ENCODE measurements around the gene UGT1A10. TPM values are rescaled to one million over a fixed set of nuclear protein-coding genes. Genes with fewer than 3 reads are reported as not detected.

UGT1A10 gene
- total RNA-seq, 2 donors from 2014 or later: 0.41 TPM; not detected in 1

DNA sequence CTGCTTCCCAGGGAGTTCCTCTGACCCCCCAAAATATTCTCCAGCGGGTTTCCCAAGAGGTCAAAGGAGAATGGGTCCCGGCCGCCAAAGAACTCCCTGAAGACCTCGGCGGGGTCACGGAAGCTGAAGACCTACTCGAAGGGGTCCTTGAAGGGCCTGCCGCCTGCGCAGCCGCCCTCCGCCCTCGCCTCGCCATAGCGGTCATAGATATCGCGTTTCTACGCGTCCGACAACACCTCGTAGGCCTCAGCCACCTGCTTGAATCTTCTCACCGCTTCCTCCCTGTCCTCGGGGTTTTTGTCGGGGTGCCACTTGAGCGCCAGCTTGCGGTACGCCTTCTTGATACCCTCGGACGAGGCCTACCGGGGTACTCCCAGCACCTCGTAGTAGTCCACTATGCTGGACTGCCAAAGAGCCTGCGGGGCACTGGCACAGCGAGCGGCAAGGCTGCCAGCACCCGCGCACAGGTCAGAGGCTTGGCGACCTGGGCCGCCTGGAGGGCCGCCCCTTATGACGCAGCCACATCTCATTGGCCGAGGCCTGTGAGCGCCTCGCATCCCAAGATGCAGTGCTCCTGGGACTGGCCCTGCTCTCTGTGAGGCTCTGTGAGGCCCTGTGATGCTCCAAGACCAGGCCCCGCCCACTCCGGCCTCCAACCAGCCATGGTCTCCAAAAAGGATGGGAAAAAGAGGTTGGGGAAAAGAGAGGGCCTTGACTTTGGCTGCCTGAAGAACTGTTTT, 118.8 kb downstream of the UGT1A10 start:
- DNase-seq (ENCODE audit: low spot score): no peak
- ATAC-seq (ENCODE audit: insufficient number of reproducible peaks, low FRiP score, low read depth): no peak
- no peaks in the 10 kb centered on the region for H3K27me3 ChIP-seq (replicated peaks; ENCODE audit: insufficient read depth)
- no peaks in the 10 kb centered on the region for H3K36me3 ChIP-seq
- no peaks in the 10 kb centered on the region for H3K9me3 ChIP-seq
- TF ChIP-seq, protein P1, sequence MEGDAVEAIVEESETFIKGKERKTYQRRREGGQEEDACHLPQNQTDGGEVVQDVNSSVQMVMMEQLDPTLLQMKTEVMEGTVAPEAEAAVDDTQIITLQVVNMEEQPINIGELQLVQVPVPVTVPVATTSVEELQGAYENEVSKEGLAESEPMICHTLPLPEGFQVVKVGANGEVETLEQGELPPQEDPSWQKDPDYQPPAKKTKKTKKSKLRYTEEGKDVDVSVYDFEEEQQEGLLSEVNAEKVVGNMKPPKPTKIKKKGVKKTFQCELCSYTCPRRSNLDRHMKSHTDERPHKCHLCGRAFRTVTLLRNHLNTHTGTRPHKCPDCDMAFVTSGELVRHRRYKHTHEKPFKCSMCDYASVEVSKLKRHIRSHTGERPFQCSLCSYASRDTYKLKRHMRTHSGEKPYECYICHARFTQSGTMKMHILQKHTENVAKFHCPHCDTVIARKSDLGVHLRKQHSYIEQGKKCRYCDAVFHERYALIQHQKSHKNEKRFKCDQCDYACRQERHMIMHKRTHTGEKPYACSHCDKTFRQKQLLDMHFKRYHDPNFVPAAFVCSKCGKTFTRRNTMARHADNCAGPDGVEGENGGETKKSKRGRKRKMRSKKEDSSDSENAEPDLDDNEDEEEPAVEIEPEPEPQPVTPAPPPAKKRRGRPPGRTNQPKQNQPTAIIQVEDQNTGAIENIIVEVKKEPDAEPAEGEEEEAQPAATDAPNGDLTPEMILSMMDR (IDR thresholded peaks at IDR 0.05): no peak
- H3K27ac ChIP-seq: no peak overlapping the region
- H3K4me1 ChIP-seq (ENCODE audit: control insufficient read depth in 1 of 2, low read depth in 2 of 2): no peaks in the 10 kb centered on the region
- H3K4me3 ChIP-seq: no peak overlapping the region

DNA sequence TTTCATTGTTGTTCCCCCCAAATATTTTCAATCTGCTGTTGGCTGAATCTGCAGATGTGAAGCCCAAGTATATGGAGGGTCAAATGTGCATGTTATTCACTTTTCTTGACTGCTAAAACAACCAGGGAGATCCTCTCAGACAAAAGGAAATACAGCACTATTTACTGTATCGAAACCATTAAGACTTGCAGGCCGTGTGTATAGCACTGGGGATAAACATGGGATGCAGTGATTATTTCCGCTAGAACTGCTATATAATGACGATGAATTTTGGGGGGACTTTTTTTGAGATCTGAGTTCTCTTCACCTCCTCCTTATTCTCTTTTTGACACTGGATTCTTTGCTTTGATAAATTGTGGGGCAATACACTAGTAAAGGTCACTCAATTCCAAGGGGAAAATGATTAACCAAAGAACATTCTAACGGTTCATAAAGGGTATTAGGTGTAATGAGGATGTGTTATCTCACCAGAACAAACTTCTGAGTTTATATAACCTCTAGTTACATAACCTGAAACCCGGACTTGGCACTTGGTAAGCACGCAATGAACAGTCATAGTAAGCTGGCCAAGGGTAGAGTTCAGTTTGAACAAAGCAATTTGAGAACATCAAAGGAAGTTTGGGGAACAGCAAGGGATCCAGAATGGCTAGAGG, 120.3 kb downstream of the UGT1A10 start:
- Histone ChIP-seq H3K27me3 (replicated peaks; ENCODE audit: insufficient read depth) (no peaks in the 10 kb centered on the region), H3K27ac (no peak overlapping the region), H3K9me3 (no peaks in the 10 kb centered on the region), H3K36me3 (no peaks in the 10 kb centered on the region), H3K4me1 (ENCODE audit: control insufficient read depth in 1 of 2, low read depth in 2 of 2) (no peaks in the 10 kb centered on the region), H3K4me3 (no peak overlapping the region)
- ATAC-seq (ENCODE audit: insufficient number of reproducible peaks, low FRiP score, low read depth): no peak
- DNase-seq (ENCODE audit: low spot score): no peak
- TF ChIP-seq, protein P1 (IDR thresholded peaks at IDR 0.05): no peak

DNA sequence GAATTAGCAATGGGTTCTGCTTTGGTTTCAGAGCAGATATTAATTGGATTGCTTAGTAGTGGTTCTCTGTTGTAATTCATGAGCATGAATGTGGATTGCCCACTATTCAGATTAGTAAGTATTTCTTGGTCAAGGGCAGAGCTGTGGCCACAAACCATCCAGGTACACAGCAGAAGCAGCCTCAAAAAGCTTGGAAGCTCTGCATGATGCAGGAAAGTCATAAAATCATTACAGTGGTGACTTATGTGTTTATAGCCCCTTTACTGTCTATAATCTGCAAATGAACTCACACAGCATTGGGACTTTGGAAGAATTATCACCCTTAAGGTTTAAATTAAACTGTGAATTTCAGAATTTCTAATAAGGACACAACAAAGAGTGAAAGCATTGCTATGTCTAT, 121.9 kb downstream of the UGT1A10 start:
- ATAC-seq (ENCODE audit: insufficient number of reproducible peaks, low FRiP score, low read depth): no peak
- no peaks in the 10 kb centered on the region for H3K36me3 ChIP-seq
- no peak overlapping the region for H3K27ac ChIP-seq
- no peaks in the 10 kb centered on the region for H3K4me1 ChIP-seq (ENCODE audit: control insufficient read depth in 1 of 2, low read depth in 2 of 2)
- no peak for DNase-seq (ENCODE audit: low spot score)
- TF ChIP-seq, protein P1 (IDR thresholded peaks at IDR 0.05): no peak
- H3K27me3 ChIP-seq (replicated peaks; ENCODE audit: insufficient read depth): no peaks in the 10 kb centered on the region
- no peaks in the 10 kb centered on the region for H3K9me3 ChIP-seq
- H3K4me3 ChIP-seq: no peak overlapping the region

DNA sequence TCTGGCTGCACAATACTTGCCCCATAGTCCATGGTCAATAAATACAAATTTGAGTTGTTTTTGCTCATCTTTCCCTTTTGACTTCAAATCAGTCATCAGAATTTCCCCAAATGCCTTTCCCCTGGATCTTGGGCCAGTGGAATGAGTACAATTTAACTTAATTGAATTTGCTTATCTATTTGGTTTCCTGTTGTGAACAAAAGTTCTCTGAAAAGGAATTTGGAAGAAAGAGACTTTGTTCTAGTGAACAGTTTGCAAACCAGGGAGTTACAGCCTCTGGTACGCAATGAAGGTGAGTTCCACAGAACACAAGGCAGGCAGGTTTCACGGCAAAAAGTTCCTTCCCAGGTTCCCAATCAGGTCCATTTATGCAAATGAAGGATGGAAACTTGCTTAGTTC, 122.6 kb downstream of the UGT1A10 start:
- H3K27ac ChIP-seq: no peak overlapping the region
- ATAC-seq (ENCODE audit: insufficient number of reproducible peaks, low FRiP score, low read depth): no peak

DNA sequence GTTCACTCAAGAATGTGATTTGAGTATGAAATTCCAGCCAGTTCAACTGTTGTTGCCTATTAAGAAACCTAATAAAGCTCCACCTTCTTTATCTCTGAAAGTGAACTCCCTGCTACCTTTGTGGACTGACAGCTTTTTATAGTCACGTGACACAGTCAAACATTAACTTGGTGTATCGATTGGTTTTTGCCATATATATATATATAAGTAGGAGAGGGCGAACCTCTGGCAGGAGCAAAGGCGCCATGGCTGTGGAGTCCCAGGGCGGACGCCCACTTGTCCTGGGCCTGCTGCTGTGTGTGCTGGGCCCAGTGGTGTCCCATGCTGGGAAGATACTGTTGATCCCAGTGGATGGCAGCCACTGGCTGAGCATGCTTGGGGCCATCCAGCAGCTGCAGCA, 123.8 kb downstream of the UGT1A10 start, which contains the start of gene UGT1A1:
Gene UGT1A1, plus strand, starts transcription at position 228 of the 400 bp plus-strand sequence. Its CDS starts 18 bp downstream, at position 246.
- ATAC-seq (ENCODE audit: insufficient number of reproducible peaks, low FRiP score, low read depth): no peak
- H3K27ac ChIP-seq: no peak within 1 kb of the TSS

More for the DNA sequence above, 122.6 kb downstream of the UGT1A10 start:
- no peak for DNase-seq (ENCODE audit: low spot score)
- no peaks in the 10 kb centered on the region for H3K9me3 ChIP-seq
- H3K36me3 ChIP-seq: no peaks in the 10 kb centered on the region
- no peak overlapping the region for H3K4me3 ChIP-seq
- TF ChIP-seq, protein P1 (IDR thresholded peaks at IDR 0.05): no peak
- H3K4me1 ChIP-seq (ENCODE audit: control insufficient read depth in 1 of 2, low read depth in 2 of 2): no peaks in the 10 kb centered on the region
- no peaks in the 10 kb centered on the region for H3K27me3 ChIP-seq (replicated peaks; ENCODE audit: insufficient read depth)

More for the DNA sequence above, 123.8 kb downstream of the UGT1A10 start, which contains the start of gene UGT1A1:
- no peak for DNase-seq (ENCODE audit: low spot score)
- TF ChIP-seq, protein P1 (IDR thresholded peaks at IDR 0.05): no peak
- no peaks in the 10 kb centered on the region for H3K4me1 ChIP-seq (ENCODE audit: control insufficient read depth in 1 of 2, low read depth in 2 of 2)
- no peaks in the 10 kb centered on the region for H3K9me3 ChIP-seq
- H3K4me3 ChIP-seq: no peak within 1 kb of the TSS
- no peaks in the 10 kb centered on the region for H3K36me3 ChIP-seq
- H3K27me3 ChIP-seq (replicated peaks; ENCODE audit: insufficient read depth): no peaks in the 10 kb centered on the region
